Measurements from ENCODE around the gene AGK. TPM values are rescaled to one million over a fixed set of nuclear protein-coding genes. Genes with fewer than 3 reads are reported as not detected.
"Not testable (repeated sequence)": the region's sequence is repeated elsewhere in the genome, so short reads cannot be mapped to it uniquely, and the experiment has no call there.

Gene AGK
- total RNA-seq, 4 donors from 2014 or later, result 15.3 to 42.7 (median 19.4) TPM

GRCh38 chr7:141577043-141577839 is 26.0 kb downstream of the AGK start:
- Histone ChIP-seq H3K9me3 (no peaks in the 10 kb centered on the region), H3K4me1 (no peaks in the 10 kb centered on the region), H3K36me3 (peaks cover 5% of the 10 kb centered on the region), H3K27ac (no peak overlapping the region), H3K27me3 (no peaks in the 10 kb centered on the region), H3K4me3 (no peak overlapping the region)
- WGBS, result 94% methylated on average over 6 of the region's 6 CpGs
- no peak for TF ChIP-seq EP300 (IDR thresholded peaks at IDR 0.05)
- TF ChIP-seq POLR2A (IDR thresholded peaks at IDR 0.05), result no peak
- TF ChIP-seq CTCF (IDR thresholded peaks at IDR 0.05), result no peak
- no peak for TF ChIP-seq POLR2AphosphoS5 (IDR thresholded peaks at IDR 0.05)
- DNase-seq (ENCODE audit: low spot score in 2 of 2), result no peak

DNA sequence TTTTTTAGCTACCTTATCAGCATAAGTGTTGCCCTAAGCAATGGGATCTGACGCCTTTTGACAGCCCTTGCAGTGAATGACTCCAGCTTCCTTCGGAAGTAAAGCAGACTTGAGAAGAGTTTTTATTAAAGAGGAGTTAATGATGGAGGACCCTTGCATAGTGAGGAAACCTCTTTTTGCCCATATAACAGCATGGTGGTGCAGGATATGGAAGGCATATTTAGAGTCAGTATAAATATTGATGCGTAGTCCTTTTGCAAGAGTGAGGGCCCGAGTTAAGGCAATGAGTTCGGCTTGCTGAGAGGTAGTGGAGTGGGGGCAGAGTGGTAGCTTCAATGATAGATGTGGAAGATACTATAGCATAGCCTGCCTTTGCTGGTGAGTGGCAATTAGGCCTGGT is 28.7 kb downstream of the AGK start:
- not testable (repeated sequence) for H3K4me1 ChIP-seq; H3K27ac ChIP-seq; H3K36me3 ChIP-seq; DNase-seq (ENCODE audit: low spot score in 2 of 2); H3K27me3 ChIP-seq; H3K9me3 ChIP-seq; H3K4me3 ChIP-seq
- WGBS, result 97% methylated on average over 5 of the region's 5 CpGs

DNA sequence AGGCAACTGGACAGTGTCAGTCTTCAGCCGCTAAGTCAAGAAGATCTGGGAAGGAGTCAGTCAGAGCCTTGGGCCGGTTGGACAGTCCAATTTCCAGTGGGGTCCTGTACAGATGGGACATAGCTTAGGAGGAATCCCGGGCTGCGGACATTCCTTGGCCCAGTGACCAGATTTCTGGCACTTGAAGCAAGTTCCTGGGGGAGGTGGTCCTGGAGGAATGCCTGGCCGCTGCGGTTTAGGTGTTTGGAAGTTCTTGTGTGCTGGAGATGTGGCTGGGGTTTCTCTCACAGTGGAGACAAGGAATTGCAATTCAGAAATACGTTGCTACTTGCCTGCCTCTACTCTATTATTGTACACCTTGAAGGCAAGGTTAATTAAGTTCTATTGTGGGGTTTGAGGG is 30.9 kb downstream of the AGK start:
- H3K4me3 ChIP-seq; H3K27ac ChIP-seq; H3K9me3 ChIP-seq; DNase-seq (ENCODE audit: low spot score in 2 of 2); H3K36me3 ChIP-seq; H3K27me3 ChIP-seq; H3K4me1 ChIP-seq: not testable (repeated sequence)
- WGBS, result 90% methylated on average over 7 of the region's 7 CpGs

- WGBS, result 70% methylated on average over 3 of the region's 3 CpGs
- H3K4me3 ChIP-seq, result no peak overlapping the region
- no peak for TF ChIP-seq POLR2AphosphoS5 (IDR thresholded peaks at IDR 0.05)
- TF ChIP-seq EP300 (IDR thresholded peaks at IDR 0.05), result no peak
- TF ChIP-seq POLR2A (IDR thresholded peaks at IDR 0.05), result no peak
- TF ChIP-seq CTCF (IDR thresholded peaks at IDR 0.05), result no peak
- no peaks in the 10 kb centered on the region for H3K36me3 ChIP-seq
- H3K27ac ChIP-seq, result no peak overlapping the region
- no peaks in the 10 kb centered on the region for H3K27me3 ChIP-seq
- DNase-seq (ENCODE audit: low spot score in 2 of 2), result no peak
- no peaks in the 10 kb centered on the region for H3K9me3 ChIP-seq
- H3K4me1 ChIP-seq, result no peaks in the 10 kb centered on the region
Measured at GRCh38 chr7:141584935-141585334, 33.7 kb downstream of the AGK start.

- no peaks in the 10 kb centered on the region for H3K27me3 ChIP-seq
- 64% methylated on average over 6 of the region's 6 CpGs for WGBS
- H3K27ac ChIP-seq, result no peak overlapping the region
- H3K36me3 ChIP-seq, result no peaks in the 10 kb centered on the region
- H3K9me3 ChIP-seq, result no peaks in the 10 kb centered on the region
- H3K4me1 ChIP-seq, result no peaks in the 10 kb centered on the region
- no peak for DNase-seq (ENCODE audit: low spot score in 2 of 2)
- TF ChIP-seq POLR2A (IDR thresholded peaks at IDR 0.05) (no peak), CTCF (IDR thresholded peaks at IDR 0.05) (no peak), POLR2AphosphoS5 (IDR thresholded peaks at IDR 0.05) (no peak), EP300 (IDR thresholded peaks at IDR 0.05) (no peak)
- H3K4me3 ChIP-seq, result no peak overlapping the region
Measured at GRCh38 chr7:141585592-141586510, 34.6 kb downstream of the AGK start.

DNA sequence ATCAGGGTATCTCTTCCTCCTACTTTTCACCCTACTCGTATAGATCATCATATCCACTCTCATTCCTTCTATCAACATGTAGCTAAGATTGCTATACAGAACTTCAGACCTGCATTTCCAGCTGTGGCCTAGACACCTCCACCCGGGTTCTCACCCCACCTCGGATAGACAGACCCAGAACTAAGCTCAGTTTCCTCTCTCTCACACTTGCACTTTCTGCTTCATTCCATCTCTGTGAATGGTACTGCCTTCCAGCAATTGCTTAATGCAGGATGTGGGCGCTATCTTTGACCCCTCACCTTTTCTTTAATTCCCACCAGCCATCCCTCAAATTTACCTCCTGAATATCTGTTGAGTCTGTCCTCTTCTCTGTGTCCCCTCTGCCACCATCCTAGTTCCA is 35.7 kb downstream of the AGK start:
- no peak for DNase-seq (ENCODE audit: low spot score in 2 of 2)
- 90% methylated on average over 4 of the region's 4 CpGs for WGBS
- Histone ChIP-seq H3K9me3 (no peaks in the 10 kb centered on the region), H3K36me3 (no peaks in the 10 kb centered on the region), H3K27me3 (no peaks in the 10 kb centered on the region), H3K27ac (no peak overlapping the region), H3K4me1 (no peaks in the 10 kb centered on the region), H3K4me3 (no peak overlapping the region)
- TF ChIP-seq POLR2AphosphoS5 (IDR thresholded peaks at IDR 0.05), result no peak
- TF ChIP-seq CTCF (IDR thresholded peaks at IDR 0.05), result no peak
- no peak for TF ChIP-seq EP300 (IDR thresholded peaks at IDR 0.05)
- no peak for TF ChIP-seq POLR2A (IDR thresholded peaks at IDR 0.05)
